HuH-7.5 (cell line): ENCODE data around the gene APOL4.
"Not testable (repeated sequence)": the region's sequence is repeated elsewhere in the genome, so short reads cannot be mapped to it uniquely, and the experiment has no call there.

Experiments used
- DNase-seq: peaks from one replicate; pipeline ENCODE4 v3.0.0; 2011; ENCODE audit warnings: low spot score

Gene APOL4

DNA sequence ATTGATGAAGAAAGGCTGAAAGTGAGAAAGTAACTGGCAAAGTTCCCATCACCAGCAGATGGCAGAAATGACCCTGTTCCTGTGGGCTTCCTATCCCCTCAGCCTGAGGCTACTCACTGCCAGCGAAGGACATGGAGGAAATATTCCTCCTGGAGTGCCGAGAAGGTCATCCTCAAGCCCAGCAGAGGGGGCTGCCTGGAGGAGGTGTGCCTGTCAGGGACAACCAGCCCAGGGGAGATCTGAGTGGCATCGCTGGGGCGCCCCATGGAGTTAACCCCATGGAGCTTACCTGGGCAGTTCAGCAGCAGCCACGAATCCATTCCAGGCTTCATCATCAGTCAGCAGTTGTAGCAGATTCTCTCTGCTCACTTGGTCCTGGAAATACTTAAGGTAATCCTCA is 29.4 kb upstream of the APOL4 start:
- not testable (repeated sequence) for DNase-seq

DNA sequence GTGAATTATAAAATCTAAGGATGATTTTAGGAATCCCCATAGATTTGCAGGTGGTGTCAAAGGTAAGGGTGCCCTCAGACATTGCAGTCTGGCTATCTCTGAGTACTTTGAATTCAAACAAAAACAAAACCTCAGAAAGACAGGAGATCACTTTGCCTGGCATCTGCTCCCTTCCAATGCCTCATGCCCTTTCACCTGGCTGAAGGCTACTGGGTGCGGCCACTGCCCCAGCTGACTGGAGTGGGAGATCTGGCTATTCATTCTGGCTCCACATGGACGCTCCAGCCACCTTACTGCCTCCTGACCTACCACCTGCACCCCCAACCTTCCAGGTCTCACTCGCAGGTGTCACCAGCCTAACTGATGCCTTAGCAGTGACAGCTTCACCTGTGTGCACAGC is 28.0 kb upstream of the APOL4 start:
- DNase-seq = not testable (repeated sequence)

DNA sequence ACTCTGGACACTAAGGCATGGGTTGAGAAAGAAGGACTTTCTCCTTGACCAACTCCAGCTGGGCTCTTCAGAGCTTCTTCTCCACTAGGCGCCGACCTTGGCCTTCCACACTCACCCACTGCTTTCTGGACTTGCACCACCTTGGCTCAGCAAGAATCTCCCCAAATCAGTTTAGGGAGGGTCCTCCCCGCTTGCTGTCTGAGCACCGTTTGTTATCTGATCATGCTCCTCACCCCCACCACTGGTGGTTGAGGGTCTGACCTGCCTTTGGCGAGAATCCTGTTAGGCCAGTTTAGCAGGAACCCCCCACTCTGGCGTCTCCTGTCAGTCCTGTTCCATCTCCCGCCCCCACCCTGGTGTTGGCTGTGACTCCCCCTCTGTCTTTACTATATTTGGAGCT is 27.3 kb upstream of the APOL4 start:
- no peak for DNase-seq

DNA sequence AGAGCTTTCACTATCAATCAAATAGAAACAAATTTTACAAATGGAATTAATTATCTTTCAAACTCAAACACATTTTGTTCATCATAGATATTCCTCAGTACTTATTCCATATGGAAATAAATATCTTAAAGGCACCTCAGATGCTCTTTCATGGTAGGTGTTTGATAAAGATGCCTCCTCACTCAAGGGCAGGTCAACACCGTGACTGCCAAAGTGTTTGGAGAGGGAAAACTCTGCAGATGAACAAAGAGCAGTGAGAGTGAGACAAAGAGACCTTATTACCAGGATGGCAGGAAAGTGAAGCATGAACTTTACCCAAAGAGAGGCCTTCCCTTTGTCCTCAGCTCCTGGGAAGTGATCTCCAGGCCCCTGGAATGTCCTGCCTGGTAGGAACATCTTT is 26.8 kb upstream of the APOL4 start:
- not testable (repeated sequence) for DNase-seq

DNA sequence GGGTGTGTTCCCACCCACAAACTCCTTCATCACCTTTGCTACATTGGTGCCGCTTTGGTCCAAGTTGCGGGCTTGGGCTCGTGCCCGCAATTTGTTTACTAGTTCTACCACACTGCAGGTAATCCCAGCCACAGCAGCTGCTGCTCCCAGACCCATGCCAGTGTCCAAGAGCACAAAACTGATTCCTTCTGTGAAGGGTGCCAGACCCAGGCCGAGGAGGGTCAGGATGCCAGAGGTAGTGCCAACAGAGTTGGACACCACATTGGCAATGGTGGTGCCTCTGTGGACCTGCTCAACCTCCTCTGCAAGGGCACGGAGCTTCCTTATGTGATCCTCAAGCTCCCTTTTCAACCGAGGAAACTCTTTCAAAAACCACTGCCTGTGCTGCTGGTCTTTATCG is 26.2 kb upstream of the APOL4 start:
- no peak for DNase-seq

DNA sequence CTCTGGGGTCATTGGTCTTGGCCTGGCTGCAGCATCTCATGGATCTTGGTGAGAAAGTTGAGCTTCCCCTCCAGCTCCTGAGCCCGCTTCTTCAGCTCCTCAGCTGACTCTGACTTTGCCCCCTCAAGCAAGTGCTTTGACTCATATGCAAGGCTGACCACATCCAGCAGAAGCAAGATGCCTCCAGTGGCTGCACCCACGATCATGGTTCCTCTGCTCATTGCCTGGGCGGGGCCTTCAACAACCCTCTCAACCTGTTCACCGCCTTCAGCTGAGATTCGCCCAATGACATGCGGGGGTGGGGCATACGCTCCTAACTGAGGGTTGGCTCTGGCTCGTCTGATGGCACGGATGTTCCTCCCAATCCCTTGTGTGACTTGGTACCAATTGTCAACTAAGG is 25.8 kb upstream of the APOL4 start:
- DNase-seq = no peak

DNA sequence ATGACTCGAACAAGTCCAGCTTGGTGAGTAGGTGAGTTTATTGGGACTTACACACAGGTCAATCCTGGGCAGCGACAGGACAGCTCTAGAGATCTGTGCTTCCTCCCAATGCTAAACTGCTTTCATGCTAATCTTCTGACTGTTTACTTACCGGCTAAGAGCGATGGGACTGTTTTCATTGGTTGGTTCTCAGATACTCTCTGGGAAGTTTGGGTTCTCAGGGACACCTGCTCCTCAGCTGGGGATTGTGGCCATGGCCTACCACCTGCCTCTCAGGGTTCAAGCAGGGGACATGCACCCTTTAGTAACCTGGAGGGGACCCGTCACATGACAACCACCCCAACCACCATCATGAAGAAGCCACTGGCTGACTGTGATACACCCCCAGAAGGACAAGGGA is 24.6 kb upstream of the APOL4 start:
- no peak for DNase-seq

DNA sequence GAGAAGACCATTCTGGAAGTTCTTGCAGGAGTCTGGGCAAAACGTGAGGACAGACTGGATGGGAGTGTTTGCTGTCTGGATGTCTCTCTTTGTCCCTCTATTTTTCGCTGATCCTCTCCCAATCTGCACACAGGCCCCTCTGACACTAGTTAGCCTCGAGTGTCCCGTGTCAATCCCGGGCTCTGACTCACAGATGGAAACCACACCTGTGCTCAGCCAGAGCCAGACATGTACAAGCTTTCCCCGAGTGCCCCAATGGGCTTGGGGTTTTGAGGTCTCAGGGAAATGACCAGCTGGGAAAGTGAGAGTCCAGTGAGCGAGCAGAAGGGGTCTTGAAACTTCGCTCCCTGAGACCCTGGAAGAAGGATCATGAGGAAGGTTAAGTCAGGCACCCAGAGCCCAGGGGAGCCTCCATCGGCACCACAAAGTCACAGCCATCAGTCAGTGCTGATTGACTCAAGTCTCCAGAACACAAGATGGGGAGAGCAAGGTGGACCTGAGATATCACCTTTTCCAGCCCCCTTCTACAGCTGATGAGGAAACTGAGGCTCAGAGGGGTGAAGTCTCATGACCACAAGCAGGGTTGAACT is 23.8 kb upstream of the APOL4 start:
- DNase-seq = no peak

DNA sequence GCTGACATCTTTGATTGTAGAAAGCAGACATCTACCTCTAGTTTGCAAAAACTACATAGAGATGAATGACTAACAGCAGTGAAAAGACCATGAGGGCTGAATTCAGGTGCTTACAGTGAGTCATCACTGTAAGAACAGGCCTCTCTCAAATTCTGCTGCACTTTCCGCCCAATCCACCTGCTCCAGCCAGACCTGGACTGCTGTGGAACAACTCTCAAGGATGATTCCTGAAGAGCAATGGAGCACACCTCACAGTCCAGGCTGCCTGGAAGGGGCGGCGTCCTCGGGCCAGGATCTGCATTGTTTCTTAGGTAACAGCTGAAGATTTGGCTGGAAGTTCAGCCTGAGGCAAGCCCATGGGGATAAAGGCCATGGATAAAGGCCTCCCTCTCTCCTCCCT is 22.6 kb upstream of the APOL4 start:
- DNase-seq = no peak

DNA sequence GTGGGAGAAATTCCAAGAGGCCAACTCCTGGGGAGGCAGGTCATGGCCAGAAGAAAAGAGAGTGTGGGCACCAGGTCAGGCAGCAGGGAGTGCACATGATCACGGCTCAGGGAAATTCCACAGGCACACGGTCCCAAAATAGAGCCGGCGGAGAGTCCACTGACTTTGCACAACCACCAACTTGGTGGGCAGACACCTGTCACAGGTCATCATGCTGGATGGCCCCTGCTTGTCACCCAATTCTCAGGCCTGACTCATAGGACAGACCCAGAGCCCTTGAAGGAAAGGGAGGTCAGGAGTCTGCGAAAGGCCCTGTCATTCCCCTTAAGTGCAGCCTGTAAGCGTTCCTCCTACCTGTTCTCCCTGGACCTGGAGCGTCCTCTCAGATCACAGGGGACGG is 21.9 kb upstream of the APOL4 start:
- no peak for DNase-seq

DNA sequence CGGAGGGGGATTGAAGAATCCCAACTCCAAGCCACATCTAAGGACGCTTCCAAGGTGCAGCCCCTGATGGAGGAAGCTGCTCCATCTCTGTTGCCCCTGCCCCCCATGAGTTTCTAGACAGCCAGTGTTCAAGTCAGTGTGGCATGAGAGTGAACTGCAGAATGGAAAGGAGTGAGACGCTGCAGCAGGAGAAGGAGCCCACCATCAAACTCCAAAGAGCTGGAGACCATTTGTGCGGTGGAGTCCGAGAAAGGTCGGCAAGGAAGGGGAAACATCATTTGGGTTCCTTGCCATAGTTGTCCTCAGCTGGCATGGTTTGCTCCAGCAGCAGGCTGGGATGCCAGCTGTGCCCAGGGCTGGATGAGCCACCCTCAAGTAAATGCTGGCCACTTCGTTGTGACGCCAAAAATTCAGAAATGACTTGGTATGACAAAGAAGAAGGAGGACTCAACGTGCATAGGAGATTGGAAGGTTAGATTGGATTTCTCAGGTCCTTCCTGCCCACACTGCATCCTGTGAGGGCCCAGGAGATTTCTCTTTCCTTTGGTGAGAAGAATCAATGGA is 21.4 kb upstream of the APOL4 start:
- DNase-seq = no peak

DNA sequence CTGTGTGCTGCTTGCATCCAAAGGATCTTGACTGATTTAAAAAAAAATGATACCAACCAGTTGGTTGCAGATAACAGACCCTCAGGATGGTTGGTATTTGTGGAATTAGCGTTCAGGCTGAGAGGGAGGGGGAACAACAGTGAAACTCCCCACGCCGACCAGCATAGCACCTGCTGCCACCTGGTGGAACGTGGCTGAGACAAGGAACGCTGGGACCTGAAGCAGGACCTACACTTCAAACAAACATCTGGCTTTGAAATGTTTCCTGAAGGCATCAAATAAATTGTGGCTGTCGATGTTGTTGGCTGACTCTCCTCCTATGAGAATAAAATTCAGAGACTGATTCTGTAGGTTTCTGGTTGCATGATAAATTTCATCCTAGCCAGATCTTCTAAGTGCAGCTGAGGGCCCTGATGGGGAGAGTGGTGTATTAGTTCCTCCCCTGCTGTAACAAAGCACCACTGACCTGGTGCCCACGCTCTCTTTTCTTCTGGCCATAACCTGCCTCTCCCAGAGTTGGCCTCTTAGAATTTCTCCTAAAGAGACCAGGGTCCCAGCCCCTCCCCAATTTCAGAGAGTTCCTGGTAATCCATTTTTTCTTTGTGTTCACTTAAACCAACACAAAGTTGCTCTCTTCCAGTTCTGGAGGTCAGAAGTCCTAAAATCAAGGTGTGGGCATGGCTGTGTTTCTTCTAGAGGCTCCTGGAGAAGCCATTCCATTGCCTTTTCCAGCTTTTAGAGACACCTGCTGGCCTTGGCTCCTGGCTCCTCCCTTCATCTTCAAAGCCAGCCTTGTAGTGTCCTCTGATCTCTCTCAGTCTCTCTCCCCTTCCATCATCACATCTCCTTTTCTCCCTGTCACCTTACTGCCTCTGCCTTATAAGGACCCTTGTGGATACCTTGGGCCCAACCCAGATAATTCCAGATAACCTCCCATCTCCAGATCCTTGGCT is 20.5 kb upstream of the APOL4 start:
- peak; percentile 32 for DNase-seq

DNA sequence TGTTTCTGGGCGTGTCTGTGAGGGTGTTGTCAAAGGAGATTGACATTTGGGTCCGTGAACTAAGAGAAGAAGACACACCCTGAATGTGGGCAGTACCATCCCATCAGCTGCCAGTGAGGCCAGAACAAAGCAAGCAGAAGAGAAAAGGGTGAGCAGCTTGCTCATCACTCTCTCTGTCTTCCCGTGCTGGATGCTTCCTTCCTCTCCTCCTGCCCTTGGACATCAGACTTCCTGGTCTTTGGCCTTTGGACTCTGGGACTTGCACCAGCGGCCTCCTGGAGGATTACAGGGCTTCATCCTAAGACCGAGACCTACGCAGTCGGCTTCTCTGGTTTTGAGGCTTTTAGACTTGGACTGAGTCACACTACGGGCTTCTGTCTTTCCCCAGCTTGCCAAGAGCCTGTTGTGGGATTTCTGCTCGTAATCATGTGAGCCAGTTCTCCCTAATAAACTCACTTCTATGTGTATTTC is 18.9 kb upstream of the APOL4 start:
- no peak for DNase-seq

DNA sequence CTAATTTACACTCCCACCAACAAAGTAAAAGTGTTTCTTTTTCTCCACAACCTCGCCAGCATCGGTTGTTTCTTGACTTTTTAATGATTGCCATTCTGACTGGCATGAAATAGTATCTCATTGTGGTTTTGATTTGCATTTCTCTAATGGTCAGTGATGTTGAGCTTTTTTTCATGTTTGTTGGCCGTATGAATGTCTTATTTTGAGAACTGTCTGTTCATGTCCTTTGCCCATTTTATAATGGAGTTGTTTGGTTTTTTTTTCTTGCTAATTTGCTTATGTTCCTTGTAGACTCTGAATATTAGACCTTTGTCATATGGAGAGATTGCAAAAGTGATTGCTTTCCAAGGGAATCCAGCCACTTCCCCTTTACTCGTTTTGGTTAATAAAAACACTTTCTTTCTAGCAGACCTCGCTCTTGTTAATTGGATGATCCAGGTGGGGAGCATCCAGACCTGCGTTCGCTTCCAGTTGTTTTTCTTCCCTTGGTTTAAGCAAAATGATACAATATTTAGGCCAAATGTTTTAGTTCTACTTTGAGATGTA is 17.1 kb upstream of the APOL4 start:
- no peak for DNase-seq

DNA sequence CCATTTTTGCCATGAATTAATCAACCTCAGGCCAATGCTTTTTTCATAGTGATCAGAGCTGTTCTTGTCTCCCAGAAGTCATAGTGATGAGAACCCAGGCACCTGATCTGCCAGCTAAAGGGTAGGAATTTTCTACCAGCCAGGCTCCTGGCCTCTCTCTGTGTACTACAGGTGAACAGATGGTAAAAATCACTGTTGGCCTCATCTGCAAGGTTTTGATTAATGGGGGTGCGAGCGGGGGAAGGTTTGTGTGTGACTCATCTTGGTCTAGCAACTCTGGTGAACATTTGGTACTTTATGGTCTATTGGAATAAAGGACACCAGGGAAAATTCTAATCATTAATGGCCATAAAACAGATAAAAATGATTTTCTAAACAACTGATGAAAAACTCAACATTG is 14.4 kb upstream of the APOL4 start:
- no peak for DNase-seq

DNA sequence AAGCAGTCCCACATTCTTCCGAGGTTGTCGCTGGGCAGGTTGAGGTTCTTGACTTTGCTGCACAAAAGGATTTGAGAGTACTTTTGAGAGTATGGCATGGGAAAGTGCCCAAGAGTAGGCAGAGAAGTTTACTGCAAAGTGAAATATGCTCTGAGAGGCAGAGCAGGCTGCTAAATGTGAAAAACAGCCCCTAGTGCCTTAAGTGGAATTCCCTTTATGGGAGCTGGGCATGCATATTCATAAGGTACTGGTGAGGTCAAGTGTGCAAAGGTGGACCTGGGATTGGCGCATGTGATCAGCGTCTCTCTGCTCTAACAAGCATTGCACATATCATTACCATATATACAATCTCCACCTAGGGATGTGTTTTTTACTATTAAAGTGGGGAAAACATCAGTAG is 12.0 kb upstream of the APOL4 start:
- DNase-seq = no peak

DNA sequence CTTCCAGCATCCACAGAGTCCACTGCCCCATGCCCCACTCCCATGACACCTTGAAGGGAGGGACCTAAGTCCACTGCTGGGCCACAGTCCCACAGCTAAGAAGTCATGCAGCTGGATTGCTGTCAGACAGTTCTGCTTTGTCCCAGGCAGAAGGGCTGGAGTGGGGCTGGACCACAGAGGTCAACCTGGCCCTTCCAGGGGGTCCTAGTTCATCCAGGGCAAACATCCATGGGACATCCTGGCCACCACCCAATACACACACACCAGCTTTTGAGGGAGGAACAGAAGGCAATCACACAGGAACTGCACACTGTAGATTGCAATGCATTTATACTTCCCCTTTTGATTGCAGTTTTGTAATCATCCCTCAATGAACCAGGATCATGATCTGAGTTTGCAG is 11.3 kb upstream of the APOL4 start:
- no peak for DNase-seq

DNA sequence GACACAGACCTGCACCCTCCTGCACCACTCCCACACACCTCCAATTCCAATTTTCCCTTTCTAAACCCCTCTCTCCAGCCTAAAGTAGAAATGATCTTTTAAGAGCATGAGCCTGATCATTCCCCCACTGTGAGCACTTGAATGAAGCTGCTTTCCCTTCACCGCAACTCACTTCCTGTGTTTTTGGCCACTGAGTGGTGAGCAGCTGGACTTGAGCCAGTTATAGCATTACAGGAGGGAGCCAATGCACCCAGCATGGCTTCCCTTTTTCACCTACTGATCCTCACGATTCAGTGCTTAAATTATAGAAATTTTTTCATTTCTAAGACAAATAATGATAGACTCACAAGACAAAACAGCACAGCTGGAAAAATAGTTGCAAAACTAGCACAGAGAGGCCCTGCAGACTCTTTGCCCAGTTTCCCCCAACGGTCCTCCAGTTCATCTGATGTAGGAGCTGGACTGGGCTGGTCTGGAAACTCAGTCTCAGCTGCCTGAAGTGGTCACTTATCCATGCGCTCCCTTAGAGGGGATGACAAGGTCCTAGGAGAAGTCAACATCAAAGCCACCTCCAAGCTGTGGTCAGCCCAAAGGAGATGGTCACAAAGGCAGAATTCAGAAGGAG is 9.7 kb upstream of the APOL4 start:
- DNase-seq = no peak

DNA sequence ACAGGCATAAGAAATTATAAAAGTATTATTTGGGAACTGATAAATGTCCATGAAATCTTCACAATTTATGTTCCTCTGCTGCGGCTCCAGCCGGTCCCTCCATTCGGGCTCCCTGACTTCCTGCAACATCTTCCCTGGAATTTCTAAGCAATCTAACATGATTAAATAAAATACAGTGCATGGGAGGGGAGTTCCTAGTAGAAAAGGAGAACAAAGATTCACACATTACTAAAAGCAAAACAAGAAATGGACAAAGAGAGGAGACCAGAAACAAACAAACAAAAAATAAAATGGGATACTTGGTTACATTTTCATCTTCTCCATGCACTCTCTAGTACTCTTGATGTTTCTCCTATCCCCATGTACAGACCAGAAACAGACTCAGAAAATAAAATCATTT is 8.6 kb upstream of the APOL4 start:
- no peak for DNase-seq

DNA sequence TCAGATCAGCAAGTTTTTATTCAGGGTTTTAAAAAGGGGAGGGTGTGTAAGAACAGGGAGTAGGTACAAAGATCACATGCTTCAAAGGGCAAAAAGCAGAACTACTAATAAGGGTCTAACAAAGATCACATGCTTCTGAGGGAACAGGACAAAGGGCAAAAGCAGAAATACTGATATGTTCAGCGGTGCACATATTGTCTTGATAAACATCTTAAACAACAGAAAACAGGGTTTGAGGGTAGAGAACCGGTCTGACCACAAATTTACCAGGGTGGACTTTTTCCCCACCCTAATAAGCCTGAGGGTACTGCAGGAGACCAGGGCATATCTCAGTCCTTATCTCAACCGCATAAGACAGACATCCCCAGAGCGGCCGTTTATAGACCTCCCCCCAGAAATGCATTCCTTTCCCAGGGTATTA is 7.9 kb upstream of the APOL4 start:
- not testable (repeated sequence) for DNase-seq

DNA sequence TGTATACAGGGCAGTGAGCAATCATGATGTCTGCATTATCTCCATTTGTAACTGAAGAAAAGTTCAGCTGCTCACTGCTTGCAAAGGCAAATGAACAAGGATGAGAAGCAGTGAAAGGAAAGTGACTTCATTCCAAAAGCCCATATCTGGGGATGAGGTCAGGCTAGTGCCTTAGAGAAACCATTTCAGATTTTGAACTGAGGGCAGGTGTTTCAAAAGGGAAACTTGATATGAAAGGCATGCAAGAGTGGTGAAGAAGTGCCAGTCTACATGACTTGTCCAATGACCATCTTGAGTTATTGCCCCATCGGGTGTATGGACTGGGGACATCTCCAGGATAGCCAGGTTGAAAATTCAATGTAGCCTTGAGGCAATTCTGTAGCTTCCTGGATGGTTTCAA is 7.3 kb upstream of the APOL4 start:
- DNase-seq = no peak

DNA sequence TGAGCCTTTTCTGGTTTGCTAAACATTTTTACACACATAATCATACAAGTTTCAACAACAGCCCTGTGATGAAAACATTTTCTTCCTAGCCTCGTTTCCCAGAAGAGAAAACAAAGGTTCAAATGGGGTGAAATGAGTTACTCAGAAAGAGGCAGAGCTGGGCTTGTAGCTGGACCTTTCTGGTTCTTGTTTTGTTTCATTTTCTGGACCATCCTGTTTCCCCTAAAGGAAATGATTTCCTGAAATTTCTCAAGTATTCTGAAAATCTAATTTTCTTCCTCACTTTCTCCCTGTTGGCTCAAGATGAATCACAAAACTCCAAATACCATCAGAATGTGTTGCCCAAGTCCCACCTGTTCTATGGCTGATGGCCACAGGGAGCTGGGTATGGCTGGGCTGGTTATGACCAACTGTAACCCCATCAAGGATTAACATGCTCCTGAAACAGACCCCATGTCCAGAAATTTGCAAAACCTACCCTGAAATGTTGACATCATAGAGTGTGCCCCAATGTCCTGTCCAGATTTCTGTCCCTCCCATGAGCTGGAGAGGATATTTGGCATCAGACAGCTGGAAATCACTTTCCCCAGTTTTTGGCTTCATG is 6.7 kb upstream of the APOL4 start:
- no peak for DNase-seq
